ENCODE measurements around the gene SFI1.
"Not testable (repeated sequence)": the region's sequence is repeated elsewhere in the genome, so short reads cannot be mapped to it uniquely, and the experiment has no call there.

SFI1 gene

DNA sequence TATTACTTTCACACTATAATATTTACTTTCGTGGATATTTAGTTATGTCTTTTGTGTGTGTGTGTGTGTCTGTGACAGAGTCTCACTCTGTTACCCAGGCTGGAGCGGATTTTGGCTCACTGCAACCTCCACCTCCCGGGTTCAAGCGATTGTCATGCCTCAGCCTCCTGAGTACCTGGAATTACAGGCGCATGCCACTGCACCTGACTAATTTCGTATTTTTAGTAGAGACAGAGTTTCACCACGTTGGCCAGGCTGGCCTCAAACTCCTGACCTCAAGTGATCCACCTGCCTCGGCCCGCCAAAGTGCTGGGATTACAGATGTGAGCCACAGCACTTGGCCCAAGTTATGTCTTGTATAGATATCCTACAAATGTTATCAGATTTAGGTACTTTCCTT, 155.8 kb downstream of the SFI1 start:
- POLR2A ChIA-PET (ENCODE audit: low non-redundant PET), result no interaction called here
- peak overlapping the region; percentile 79 for H3K27ac ChIP-seq

DNA sequence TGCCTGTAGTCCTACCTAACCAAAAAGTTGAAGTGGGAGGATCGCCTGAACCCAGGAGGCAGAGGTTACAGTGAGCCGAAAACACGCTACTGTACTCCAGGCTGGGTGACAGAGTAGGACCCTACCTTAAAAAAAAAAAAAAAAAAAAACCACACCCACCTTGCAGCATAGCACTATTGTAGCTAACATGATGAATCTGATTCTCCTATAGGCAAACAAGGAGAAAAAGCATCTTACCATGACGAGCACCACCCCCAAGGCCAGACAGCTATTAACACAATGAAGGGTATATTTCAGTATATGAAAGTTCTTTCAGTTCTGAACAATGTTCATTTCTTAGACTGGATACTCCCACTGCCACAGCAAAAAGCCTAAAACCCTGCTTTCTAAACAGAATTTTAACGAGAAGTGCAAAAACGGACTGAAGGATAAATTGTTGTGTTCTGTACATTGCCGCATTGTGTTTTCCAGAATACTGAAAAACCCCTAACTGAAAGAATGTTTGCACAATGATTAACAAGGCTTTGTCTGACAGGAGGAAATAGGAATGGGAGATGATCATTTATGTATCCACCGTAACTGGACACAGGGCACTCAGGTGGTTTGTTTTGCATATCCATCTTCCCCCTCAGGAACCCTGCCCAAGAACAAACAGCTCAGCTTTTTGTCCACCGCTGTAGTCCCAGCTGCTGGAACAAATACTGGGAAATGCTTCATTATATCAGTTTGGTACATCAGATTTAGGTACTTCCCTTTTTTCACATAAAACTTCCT, 156.8 kb downstream of the SFI1 start:
- TF ChIP-seq, protein P1, sequence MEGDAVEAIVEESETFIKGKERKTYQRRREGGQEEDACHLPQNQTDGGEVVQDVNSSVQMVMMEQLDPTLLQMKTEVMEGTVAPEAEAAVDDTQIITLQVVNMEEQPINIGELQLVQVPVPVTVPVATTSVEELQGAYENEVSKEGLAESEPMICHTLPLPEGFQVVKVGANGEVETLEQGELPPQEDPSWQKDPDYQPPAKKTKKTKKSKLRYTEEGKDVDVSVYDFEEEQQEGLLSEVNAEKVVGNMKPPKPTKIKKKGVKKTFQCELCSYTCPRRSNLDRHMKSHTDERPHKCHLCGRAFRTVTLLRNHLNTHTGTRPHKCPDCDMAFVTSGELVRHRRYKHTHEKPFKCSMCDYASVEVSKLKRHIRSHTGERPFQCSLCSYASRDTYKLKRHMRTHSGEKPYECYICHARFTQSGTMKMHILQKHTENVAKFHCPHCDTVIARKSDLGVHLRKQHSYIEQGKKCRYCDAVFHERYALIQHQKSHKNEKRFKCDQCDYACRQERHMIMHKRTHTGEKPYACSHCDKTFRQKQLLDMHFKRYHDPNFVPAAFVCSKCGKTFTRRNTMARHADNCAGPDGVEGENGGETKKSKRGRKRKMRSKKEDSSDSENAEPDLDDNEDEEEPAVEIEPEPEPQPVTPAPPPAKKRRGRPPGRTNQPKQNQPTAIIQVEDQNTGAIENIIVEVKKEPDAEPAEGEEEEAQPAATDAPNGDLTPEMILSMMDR (conservative IDR thresholded peaks at IDR 0.05; ENCODE audit: low read depth), result no peak
- POLR2A ChIA-PET (ENCODE audit: low non-redundant PET), result no interaction called here
- no peak for DNase-seq (ENCODE audit: low spot score)
- CTCF ChIA-PET, result interaction anchor here (0.7 kb wide), 1 partner anchor 317 kb away, joined by 5 read pairs; no protein-coding TSS in a partner anchor
- peak overlapping the region; percentile 79 for H3K27ac ChIP-seq

More for the DNA sequence above, 155.8 kb downstream of the SFI1 start:
- no peak for DNase-seq (ENCODE audit: low spot score)
- TF ChIP-seq, protein P1 (conservative IDR thresholded peaks at IDR 0.05; ENCODE audit: low read depth), result no peak
- CTCF ChIA-PET, result no interaction called here

DNA sequence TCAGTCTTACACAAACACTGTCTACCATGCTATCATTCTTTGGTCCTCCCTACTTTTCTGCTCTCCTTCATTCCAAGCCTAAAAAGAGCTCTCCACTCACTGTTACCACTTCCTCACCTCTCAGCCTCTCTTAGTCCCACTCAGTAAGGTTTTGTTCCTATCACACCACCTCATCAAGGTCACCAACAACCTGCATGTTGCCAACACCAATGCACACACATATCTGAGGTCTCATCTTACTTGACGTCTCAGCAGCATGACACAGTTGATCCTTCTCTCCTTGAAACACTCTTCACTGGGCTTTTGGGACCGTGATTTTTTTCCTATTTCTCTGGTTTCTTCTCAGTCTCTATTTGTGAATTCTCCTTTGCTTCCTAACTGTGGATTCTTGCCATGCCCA, 157.6 kb downstream of the SFI1 start:
- DNase-seq (ENCODE audit: low spot score), result no peak
- H3K27ac ChIP-seq, result peak overlapping the region; percentile 24; the same call in 1 of the 2 replicates
- TF ChIP-seq, protein P1 (conservative IDR thresholded peaks at IDR 0.05; ENCODE audit: low read depth), result no peak
- ChIA-PET POLR2A (ENCODE audit: low non-redundant PET) (no interaction called here), CTCF (no interaction called here)

DNA sequence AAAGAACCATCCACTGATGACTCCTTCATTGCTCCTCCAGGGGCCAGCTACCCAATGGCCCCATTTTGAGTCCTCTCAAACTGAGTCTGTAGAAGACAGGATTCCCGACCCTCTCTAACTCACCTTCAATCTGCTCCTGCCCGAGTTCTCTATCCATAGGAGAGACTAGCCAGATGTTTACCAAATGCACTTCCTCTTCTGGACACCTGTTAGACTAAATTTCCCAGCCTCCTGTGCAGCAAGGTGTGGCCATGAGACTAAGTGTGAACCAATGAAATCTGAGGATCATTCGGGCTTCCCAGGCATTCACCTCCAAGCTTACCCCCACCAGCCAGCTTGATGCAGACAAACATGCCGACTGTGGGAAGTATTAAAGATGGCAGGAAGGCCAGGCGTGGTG, 158.1 kb downstream of the SFI1 start:
- CTCF ChIA-PET, result no interaction called here
- TF ChIP-seq, protein P1 (conservative IDR thresholded peaks at IDR 0.05; ENCODE audit: low read depth), result no peak
- no peak for DNase-seq (ENCODE audit: low spot score)
- no peak overlapping the region for H3K27ac ChIP-seq
- POLR2A ChIA-PET (ENCODE audit: low non-redundant PET), result no interaction called here

DNA sequence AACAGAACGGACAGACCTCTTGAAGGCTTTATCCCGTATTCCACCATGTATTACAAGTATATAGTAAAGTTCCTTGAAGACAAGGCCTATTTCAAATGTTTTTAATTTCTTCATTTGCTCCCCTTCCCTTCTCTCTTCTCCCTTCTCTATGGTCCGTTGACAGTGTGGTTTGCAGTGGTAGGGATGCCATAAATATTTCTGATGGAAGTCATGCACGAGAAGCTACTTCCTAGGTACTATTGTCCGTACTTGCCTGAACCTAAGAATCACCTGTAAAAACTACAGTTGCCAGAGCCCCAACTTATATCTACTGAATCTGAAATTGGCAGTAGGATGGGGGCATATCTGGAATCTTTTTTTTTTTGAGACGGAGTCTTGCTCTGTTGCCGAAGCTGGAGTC, 162.9 kb downstream of the SFI1 start:
- TF ChIP-seq, protein P1 (conservative IDR thresholded peaks at IDR 0.05; ENCODE audit: low read depth), result no peak
- ChIA-PET CTCF (no interaction called here), POLR2A (ENCODE audit: low non-redundant PET) (no interaction called here)
- peak overlapping the region; percentile 89 for H3K27ac ChIP-seq
- DNase-seq (ENCODE audit: low spot score), result no peak

DNA sequence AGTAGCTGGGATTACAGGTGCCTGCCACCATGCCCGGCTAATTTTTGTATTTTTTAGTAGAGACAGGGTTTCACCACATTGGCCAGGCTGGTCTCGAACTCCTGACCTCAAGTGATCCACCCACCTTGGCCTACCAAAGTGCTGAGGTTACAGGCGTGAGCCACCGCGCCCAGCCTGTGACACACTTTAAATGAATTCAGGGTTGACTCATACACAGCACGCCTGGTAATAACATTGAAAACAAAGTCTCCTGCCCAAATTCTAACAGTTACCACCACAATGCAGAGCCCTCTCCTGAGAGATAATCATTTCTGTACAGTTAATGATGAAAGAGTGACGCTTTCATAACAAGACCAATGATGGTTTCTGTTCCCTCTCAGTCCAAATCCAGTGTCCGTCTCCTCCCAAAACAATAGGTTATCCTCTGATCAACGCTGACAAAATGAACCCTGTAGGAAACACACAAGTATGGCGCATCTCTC, 164.6 kb downstream of the SFI1 start:
- H3K27ac ChIP-seq, result peak overlapping the region; percentile 89
- DNase-seq (ENCODE audit: low spot score); POLR2A ChIA-PET (ENCODE audit: low non-redundant PET): not testable (repeated sequence)
- CTCF ChIA-PET, result interaction anchor here (0.8 to 0.9 kb wide), 2 partner anchors 27 to 667 kb away, joined by 3 to 6 read pairs; no protein-coding TSS in a partner anchor

All from RWPE1 (cell line).